HG03135 (cell line): ENCODE measurements around the gene CDH13.

Experiments
- ATAC-seq: cut with Tn5 transposase; IDR thresholded peaks from one replicate; pipeline ENCODE4 v1.9.1; 2021; ENCODE audit warnings: mild to moderate bottlenecking, moderate library complexity; ENCODE audit not compliant: unreplicated experiment

CDH13 gene

GRCh38 chr16:83363521-83363920, 736.8 kb downstream of the CDH13 start:
- ATAC-seq, result no peak

GRCh38 chr16:83365166-83365565, 738.4 kb downstream of the CDH13 start:
- no peak for ATAC-seq

GRCh38 chr16:83366228-83366627, 739.5 kb downstream of the CDH13 start:
- no peak for ATAC-seq

GRCh38 chr16:83374979-83375378, 748.2 kb downstream of the CDH13 start:
- no peak for ATAC-seq

GRCh38 chr16:83389751-83390150, 763.0 kb downstream of the CDH13 start:
- no peak for ATAC-seq

GRCh38 chr16:83390759-83391158, 764.0 kb downstream of the CDH13 start:
- ATAC-seq, result no peak

- ATAC-seq, result no peak
Observed at GRCh38 chr16:83392743-83393142, 766.0 kb downstream of the CDH13 start.

- no peak for ATAC-seq
Observed at GRCh38 chr16:83393196-83393981, 766.6 kb downstream of the CDH13 start.

- ATAC-seq, result no peak
Observed at GRCh38 chr16:83397601-83398291, 771.0 kb downstream of the CDH13 start.

- no peak for ATAC-seq
Observed at GRCh38 chr16:83400234-83400633, 773.5 kb downstream of the CDH13 start.

GRCh38 chr16:83402160-83402814, 775.5 kb downstream of the CDH13 start:
- ATAC-seq, result no peak

GRCh38 chr16:83402967-83403366, 776.2 kb downstream of the CDH13 start:
- ATAC-seq, result no peak

GRCh38 chr16:83403761-83404160, 777.0 kb downstream of the CDH13 start:
- ATAC-seq, result no peak

GRCh38 chr16:83404261-83404660, 777.5 kb downstream of the CDH13 start:
- ATAC-seq, result no peak

- no peak for ATAC-seq
Observed at GRCh38 chr16:83407928-83408327, 781.2 kb downstream of the CDH13 start.

- ATAC-seq, result no peak
Observed at GRCh38 chr16:83409347-83409746, 782.6 kb downstream of the CDH13 start.

- ATAC-seq, result no peak
Observed at GRCh38 chr16:83418565-83418964, 791.8 kb downstream of the CDH13 start.

- ATAC-seq, result no peak
Observed at GRCh38 chr16:83420206-83420760, 793.5 kb downstream of the CDH13 start.

GRCh38 chr16:83433201-83433600, 806.4 kb downstream of the CDH13 start:
- no peak for ATAC-seq

- ATAC-seq, result no peak
Observed at GRCh38 chr16:83437036-83437435, 810.3 kb downstream of the CDH13 start.

- ATAC-seq, result no peak
Observed at GRCh38 chr16:83438326-83438725, 811.6 kb downstream of the CDH13 start.

- ATAC-seq, result no peak
Observed at GRCh38 chr16:83439412-83439811, 812.6 kb downstream of the CDH13 start.
